Colonic mucosa (tissue), 4 donors: ENCODE results near the gene IRS2. TPM values are rescaled to one million over a fixed set of nuclear protein-coding genes. Genes with fewer than 3 reads are reported as not detected.

ENCODE experiments used
- DNase-seq: peaks from one replicate; pipeline ENCODE4 v3.0.0-alpha.2; 2020
- H3K27ac ChIP-seq: fragments of 200-600 bp; one replicate; pipeline ENCODE4 v1.8.0; 2021
- H3K27me3 ChIP-seq: fragments of 200-600 bp; one replicate; pipeline ENCODE4 v1.8.0; 2021
- H3K36me3 ChIP-seq: fragments of 200-600 bp; one replicate; pipeline ENCODE4 v1.8.0; 2021
- H3K4me1 ChIP-seq: fragments of 200-600 bp; one replicate; pipeline ENCODE4 v1.8.0; 2021; ENCODE audit warnings: mild to moderate bottlenecking
- H3K4me3 ChIP-seq: fragments of 200-600 bp; one replicate; pipeline ENCODE4 v1.8.0; 2021
- H3K9ac ChIP-seq, 2 donors: one replicate each; pipeline ENCODE4 v1.7.0; 2013; ENCODE audit warnings: control low read depth in 2 of 2, low read depth in 2 of 2, low read length in 2 of 2
- H3K9me3 ChIP-seq: fragments of 200-600 bp; one replicate; pipeline ENCODE4 v1.8.0; 2021
- CTCF ChIP-seq: fragments of 200-600 bp; IDR thresholded peaks from one replicate; pipeline ENCODE4 v1.8.0; 2022; ENCODE audit warnings: antibody characterized with exemption, mild to moderate bottlenecking
- intact Hi-C: fragments of 100-400 bp; cut with DNase I; formaldehyde crosslinking; loops from one replicate; pipeline ENCODE4 v1.14.1; 2022
- total RNA-seq, 2 donors: library from RNA; stranded (reverse); fragmentation: NEBNext Ultra II Directional in 1 of 2; extraction: Animal tissue kit (Norgen Biotek cat#: 25700) in 1 of 2; gene quantifications; one replicate each; pipeline ENCODE4 v1.2.1, GENCODE V29; 2021
- donor health status: healthy.
- donor health status: DM: no; HTN: no; CAD: no.
- donor health status: DM: no; HTN: no; CAD: no.

Gene IRS2
- total RNA-seq, 2 donors from 2014 or later, result 6.7 to 23.0 TPM

GRCh38 chr13:109782066-109782822, 4.1 kb downstream of the IRS2 start:
- Histone ChIP-seq H3K9me3 (no peaks in the 10 kb centered on the region), H3K27me3 (no peaks in the 10 kb centered on the region), H3K4me3 (peak overlapping the region; percentile 26), H3K36me3 (no peaks in the 10 kb centered on the region), H3K4me1 (peaks cover 10% of the 10 kb centered on the region), H3K27ac (no peak overlapping the region), H3K9ac (peak overlapping the region in 1 of 2 donors; percentile 2)
- TF ChIP-seq CTCF, result no peak
- DNase-seq, result no peak
- intact Hi-C loops, result loop anchor here (10.0 kb wide), 1 partner anchor 447 kb away; no protein-coding TSS in a partner anchor

- TF ChIP-seq CTCF, result no peak
- Histone ChIP-seq H3K9me3 (no peaks in the 10 kb centered on the region), H3K36me3 (no peaks in the 10 kb centered on the region), H3K27me3 (no peaks in the 10 kb centered on the region), H3K4me3 (peak overlapping the region; percentile 26), H3K9ac (peak overlapping the region; percentile 54 to 58), H3K4me1 (peaks cover 10% of the 10 kb centered on the region), H3K27ac (no peak overlapping the region)
- no peak for DNase-seq
- intact Hi-C loops, result loop anchor here (10.0 kb wide), 1 partner anchor 447 kb away; no protein-coding TSS in a partner anchor
Observed at GRCh38 chr13:109781384-109782065, 4.9 kb downstream of the IRS2 start.

GRCh38 chr13:109780845-109781383, 5.5 kb downstream of the IRS2 start:
- Histone ChIP-seq H3K27ac (no peak overlapping the region), H3K9ac (peak overlapping the region; percentile 54 to 58), H3K27me3 (no peaks in the 10 kb centered on the region), H3K4me3 (peak overlapping the region; percentile 26), H3K36me3 (no peaks in the 10 kb centered on the region), H3K4me1 (peaks cover 10% of the 10 kb centered on the region), H3K9me3 (no peaks in the 10 kb centered on the region)
- DNase-seq, result no peak
- intact Hi-C loops, result loop anchor here (10.0 kb wide), 1 partner anchor 446 kb away; no protein-coding TSS in a partner anchor
- TF ChIP-seq CTCF, result no peak

- TF ChIP-seq CTCF, result no peak
Observed at GRCh38 chr13:109779876-109780510, 6.4 kb downstream of the IRS2 start.

GRCh38 chr13:109779074-109779473, 7.3 kb downstream of the IRS2 start:
- DNase-seq, result no peak
- no peak overlapping the region for H3K27ac ChIP-seq
- TF ChIP-seq CTCF, result no peak
- H3K4me1 ChIP-seq, result peaks cover 10% of the 10 kb centered on the region
- H3K9ac ChIP-seq, result no peak overlapping the region
- no peaks in the 10 kb centered on the region for H3K36me3 ChIP-seq
- H3K9me3 ChIP-seq, result no peaks in the 10 kb centered on the region
- intact Hi-C loops, result no loop called here
- H3K27me3 ChIP-seq, result no peaks in the 10 kb centered on the region
- H3K4me3 ChIP-seq, result no peak overlapping the region

More at GRCh38 chr13:109779876-109780510, 6.4 kb downstream of the IRS2 start:
- intact Hi-C loops, result loop anchor here (10.0 kb wide), 1 partner anchor 445 kb away; no protein-coding TSS in a partner anchor
- H3K36me3 ChIP-seq, result no peaks in the 10 kb centered on the region
- H3K4me3 ChIP-seq, result peak overlapping the region; percentile 26
- H3K27me3 ChIP-seq, result no peaks in the 10 kb centered on the region
- no peaks in the 10 kb centered on the region for H3K9me3 ChIP-seq
- H3K4me1 ChIP-seq, result peaks cover 10% of the 10 kb centered on the region
- DNase-seq, result no peak
- H3K27ac ChIP-seq, result no peak overlapping the region
- no peak overlapping the region for H3K9ac ChIP-seq
